H9 (cell line): ENCODE measurements around the gene XXYLT1. TPM values are rescaled to one million over a fixed set of nuclear protein-coding genes. Genes with fewer than 3 reads are reported as not detected.

Experiments used
- DNase-seq: peaks from one replicate; pipeline ENCODE4 v3.0.0-alpha.2; 2017
- H2AFZ ChIP-seq: one replicate; pipeline ENCODE4 v1.6.1; 2013; ENCODE audit warnings: mild to moderate bottlenecking, low read length, control low read depth, moderate library complexity
- H2AK5ac ChIP-seq: 2 replicates; pipeline ENCODE4 v1.6.1; 2013; ENCODE audit warnings: low read length, control low read depth, mixed read lengths; ENCODE audit not compliant: insufficient read length
- H2BK120ac ChIP-seq: one replicate; pipeline ENCODE4 v1.6.1; 2013; ENCODE audit warnings: low read depth, mild to moderate bottlenecking, low read length, control low read depth, inconsistent platforms; ENCODE audit not compliant: poor library complexity, severe bottlenecking
- H2BK12ac ChIP-seq: 2 replicates; pipeline ENCODE4 v1.6.1; 2013; ENCODE audit warnings: low read length, control low read depth, mixed read lengths, low read depth; ENCODE audit not compliant: insufficient read length
- H2BK15ac ChIP-seq: 2 replicates; pipeline ENCODE4 v1.6.1; 2013; ENCODE audit warnings: low read depth, low read length, control low read depth
- H2BK20ac ChIP-seq: one replicate; pipeline ENCODE4 v1.6.1; 2013; ENCODE audit warnings: low read depth, mild to moderate bottlenecking, low read length, control low read depth, inconsistent platforms; ENCODE audit not compliant: poor library complexity, severe bottlenecking
- H2BK5ac ChIP-seq: 2 replicates; pipeline ENCODE4 v1.6.1; 2013; ENCODE audit warnings: low read length, control low read depth, mixed read lengths; ENCODE audit not compliant: insufficient read length
- H3K14ac ChIP-seq: 2 replicates; pipeline ENCODE4 v1.6.1; 2013; ENCODE audit warnings: low read length, control low read depth; ENCODE audit not compliant: insufficient read depth
- H3K18ac ChIP-seq: 2 replicates; pipeline ENCODE4 v1.6.1; 2013; ENCODE audit warnings: low read depth, mild to moderate bottlenecking, mixed read lengths, low read length, control low read depth; ENCODE audit not compliant: insufficient read length
- H3K23ac ChIP-seq: 2 replicates; pipeline ENCODE4 v1.6.1; 2013; ENCODE audit warnings: low read length, control low read depth, mixed read lengths, low read depth; ENCODE audit not compliant: insufficient read length
- H3K23me2 ChIP-seq: 2 replicates; pipeline ENCODE4 v1.6.1; 2013; ENCODE audit warnings: low read depth, mild to moderate bottlenecking, mixed read lengths, low read length, control low read depth; ENCODE audit not compliant: insufficient read length, poor library complexity, severe bottlenecking
- H3K27ac ChIP-seq: 2 replicates; pipeline ENCODE4 v1.5.1; 2013; ENCODE audit warnings: low read length, control low read depth, mixed read lengths, low read depth; ENCODE audit not compliant: insufficient read length
- H3K27me3 ChIP-seq: 2 replicates; pipeline ENCODE4 v1.6.1; 2013; ENCODE audit warnings: low read length, control low read depth, inconsistent platforms; ENCODE audit not compliant: insufficient read depth
- H3K4ac ChIP-seq: 2 replicates; pipeline ENCODE4 v1.6.1; 2013; ENCODE audit warnings: low read depth, mild to moderate bottlenecking, control low read depth, inconsistent platforms, low read length, moderate library complexity
- H3K4me1 ChIP-seq: 2 replicates; pipeline ENCODE4 v1.6.1; 2013; ENCODE audit warnings: low read length, control low read depth, inconsistent platforms; ENCODE audit not compliant: insufficient read depth
- H3K4me2 ChIP-seq: 2 replicates; pipeline ENCODE4 v1.6.1; 2013; ENCODE audit warnings: low read length, control low read depth, mixed read lengths; ENCODE audit not compliant: insufficient read length, insufficient read depth
- H3K56ac ChIP-seq: 2 replicates; pipeline ENCODE4 v1.6.1; 2013; ENCODE audit warnings: low read depth, mild to moderate bottlenecking, mixed read lengths, low read length, control low read depth; ENCODE audit not compliant: insufficient read length
- H3K79me1 ChIP-seq: 2 replicates; pipeline ENCODE4 v1.6.1; 2013; ENCODE audit warnings: low read depth, mild to moderate bottlenecking, moderate library complexity, low read length, control low read depth, inconsistent platforms; ENCODE audit not compliant: insufficient read depth, poor library complexity, severe bottlenecking
- H3K79me2 ChIP-seq: 2 replicates; pipeline ENCODE4 v1.6.1; 2013; ENCODE audit warnings: low read length, control low read depth, inconsistent platforms; ENCODE audit not compliant: insufficient read depth
- H3K9ac ChIP-seq: 2 replicates; pipeline ENCODE4 v1.6.1; 2013; ENCODE audit warnings: low read length, control low read depth, mixed read lengths; ENCODE audit not compliant: insufficient read length; ENCODE audit errors: extremely low read depth
- H3K9me3 ChIP-seq: one replicate; pipeline ENCODE4 v1.6.1; 2013; ENCODE audit warnings: low read depth, low read length, inconsistent platforms; ENCODE audit not compliant: control insufficient read depth
- H3T11ph ChIP-seq: one replicate; pipeline ENCODE4 v1.6.1; 2013; ENCODE audit warnings: mild to moderate bottlenecking, low read length, control low read depth, inconsistent platforms
- H4K20me1 ChIP-seq: one replicate; pipeline ENCODE4 v1.6.1; 2013; ENCODE audit not compliant: control insufficient read depth, insufficient read length, insufficient read depth
- H4K5ac ChIP-seq: 2 replicates; pipeline ENCODE4 v1.6.1; 2013; ENCODE audit warnings: low read depth, mild to moderate bottlenecking, mixed read lengths, low read length, control low read depth; ENCODE audit not compliant: insufficient read length
- H4K8ac ChIP-seq: replicated peaks from 2 replicates; pipeline ENCODE4 v1.6.1; 2013; ENCODE audit warnings: low read length, control low read depth, mixed read lengths, low read depth; ENCODE audit not compliant: insufficient read length
- H4K91ac ChIP-seq: 2 replicates; pipeline ENCODE4 v1.6.1; 2013; ENCODE audit warnings: low read depth, mild to moderate bottlenecking, moderate library complexity, mixed read lengths, low read length, control low read depth; ENCODE audit not compliant: insufficient read length
- H3K27ac Mint-ChIP-seq, 3 experiments: 2 replicates in 2 of 3; 3 replicates in 1 of 3; pipeline ENCODE4 v1.8.0; 2020 to 2021; ENCODE audit warnings: mixed read lengths in 3 of 3, mild to moderate bottlenecking in 1 of 3, moderate library complexity in 1 of 3
- H3K27me3 Mint-ChIP-seq: 2 replicates; pipeline ENCODE4 v1.8.0; 2021; ENCODE audit warnings: low read depth, mild to moderate bottlenecking, moderate library complexity, mixed read lengths
- H3K36me3 Mint-ChIP-seq, 3 experiments: 2 replicates in 2 of 3; 3 replicates in 1 of 3; pipeline ENCODE4 v1.8.0; 2020 to 2021; ENCODE audit warnings: low read depth in 3 of 3, mixed read lengths in 3 of 3; ENCODE audit not compliant: insufficient read depth in 1 of 3
- H3K4me1 Mint-ChIP-seq, 2 experiments: 2 replicates each; pipeline ENCODE4 v1.8.0; 2020; ENCODE audit warnings: mixed read lengths in 2 of 2
- H3K4me3 Mint-ChIP-seq, 2 experiments: 2 replicates in 1 of 2; 3 replicates in 1 of 2; pipeline ENCODE4 v1.8.0; 2020 to 2021; ENCODE audit warnings: mild to moderate bottlenecking in 2 of 2, mixed read lengths in 2 of 2, moderate library complexity in 1 of 2
- H3K9me3 Mint-ChIP-seq, 2 experiments: 2 replicates in 1 of 2; 3 replicates in 1 of 2; pipeline ENCODE4 v1.8.0; 2020; ENCODE audit warnings: mild to moderate bottlenecking in 2 of 2, mixed read lengths in 2 of 2, moderate library complexity in 1 of 2
- WGBS: extraction: QIAGEN DNeasy Blood & Tissue Kit; methylation state at CpG from one replicate; pipeline ENCODE4 v1.1.7; 2013; ENCODE audit warnings: missing lambda C conversion rate, low lambda C conversion rate, mixed read lengths; ENCODE audit not compliant: insufficient read length; ENCODE audit errors: extremely low coverage; 5-methylcytosine and 5-hydroxymethylcytosine counted together
- total RNA-seq: library from RNA; stranded (reverse); gene quantifications from 2 replicates; pipeline ENCODE4 v1.2.1, GENCODE V29; 2021
- TF ChIP-seq, protein P1 (sequence below): fragments of 200-600 bp; sonication (generic); conservative IDR thresholded peaks from 3 replicates; pipeline ENCODE4 v1.8.0; 2021; ENCODE audit warnings: antibody characterized with exemption, mild to moderate bottlenecking

XXYLT1 gene
- total RNA-seq, 1 experiment from 2014 or later: 22.7 TPM

DNA sequence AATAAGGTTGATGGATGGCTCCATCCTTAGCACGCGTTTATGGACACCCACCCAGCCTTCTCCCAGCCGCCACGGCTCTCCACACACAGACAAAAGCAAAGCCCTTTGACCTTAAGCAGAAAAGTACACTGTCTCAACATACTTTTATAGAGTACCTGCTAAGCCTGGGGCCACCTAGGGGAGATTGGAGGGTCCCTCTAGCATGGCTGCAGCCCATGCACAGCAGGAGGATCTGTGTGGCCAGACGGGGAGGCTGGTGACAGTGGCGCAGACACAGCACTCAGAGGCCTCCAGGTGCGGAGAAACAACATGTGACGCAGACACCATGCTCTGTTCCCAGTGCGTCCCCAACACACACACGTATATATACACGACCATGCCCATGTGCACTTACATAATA, 174.9 kb downstream of the XXYLT1 start:
- H3K79me1 ChIP-seq: no peaks in the 10 kb centered on the region
- Mint-ChIP-seq H3K4me1 (peaks cover 9 to 13% of the 10 kb centered on the region in 2 experiments; a peak in 3 of 4 replicates), H3K36me3 (peaks cover 9 to 14% (median 12%) of the 10 kb centered on the region in 3 experiments; a peak in 5 of 7 replicates), H3K4me3 (no peak overlapping the region), H3K9me3 (peaks cover 4 to 6% of the 10 kb centered on the region in 2 experiments; a peak in 2 of 5 replicates), H3K27me3 (no peaks in the 10 kb centered on the region; the same call in 1 of the 2 replicates), H3K27ac (no peak overlapping the region)
- H3K9ac ChIP-seq: no peak overlapping the region
- H4K5ac ChIP-seq: no peak overlapping the region
- H2BK5ac ChIP-seq: no peak overlapping the region
- H3T11ph ChIP-seq: no peak overlapping the region
- no peak overlapping the region for H3K4me2 ChIP-seq
- H3K4me1 ChIP-seq: no peaks in the 10 kb centered on the region
- DNase-seq: no peak
- H2AK5ac ChIP-seq: no peak overlapping the region
- no peak overlapping the region for H4K91ac ChIP-seq
- H4K20me1 ChIP-seq: no peaks in the 10 kb centered on the region
- H2BK15ac ChIP-seq: no peak overlapping the region
- no peak overlapping the region for H3K18ac ChIP-seq
- H3K27me3 ChIP-seq: no peaks in the 10 kb centered on the region
- no peak overlapping the region for H3K27ac ChIP-seq
- no peak overlapping the region for H3K23ac ChIP-seq
- TF ChIP-seq, protein P1, sequence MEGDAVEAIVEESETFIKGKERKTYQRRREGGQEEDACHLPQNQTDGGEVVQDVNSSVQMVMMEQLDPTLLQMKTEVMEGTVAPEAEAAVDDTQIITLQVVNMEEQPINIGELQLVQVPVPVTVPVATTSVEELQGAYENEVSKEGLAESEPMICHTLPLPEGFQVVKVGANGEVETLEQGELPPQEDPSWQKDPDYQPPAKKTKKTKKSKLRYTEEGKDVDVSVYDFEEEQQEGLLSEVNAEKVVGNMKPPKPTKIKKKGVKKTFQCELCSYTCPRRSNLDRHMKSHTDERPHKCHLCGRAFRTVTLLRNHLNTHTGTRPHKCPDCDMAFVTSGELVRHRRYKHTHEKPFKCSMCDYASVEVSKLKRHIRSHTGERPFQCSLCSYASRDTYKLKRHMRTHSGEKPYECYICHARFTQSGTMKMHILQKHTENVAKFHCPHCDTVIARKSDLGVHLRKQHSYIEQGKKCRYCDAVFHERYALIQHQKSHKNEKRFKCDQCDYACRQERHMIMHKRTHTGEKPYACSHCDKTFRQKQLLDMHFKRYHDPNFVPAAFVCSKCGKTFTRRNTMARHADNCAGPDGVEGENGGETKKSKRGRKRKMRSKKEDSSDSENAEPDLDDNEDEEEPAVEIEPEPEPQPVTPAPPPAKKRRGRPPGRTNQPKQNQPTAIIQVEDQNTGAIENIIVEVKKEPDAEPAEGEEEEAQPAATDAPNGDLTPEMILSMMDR: no peak
- H3K4ac ChIP-seq: no peak overlapping the region
- H3K23me2 ChIP-seq: no peaks in the 10 kb centered on the region
- H2BK120ac ChIP-seq: no peak overlapping the region
- H3K56ac ChIP-seq: no peak overlapping the region
- no CpG with 5 or more reads among the region's 11 CpGs for WGBS
- no peak overlapping the region for H2AFZ ChIP-seq
- no peak overlapping the region for H4K8ac ChIP-seq
- no peaks in the 10 kb centered on the region for H3K79me2 ChIP-seq
- H2BK12ac ChIP-seq: no peak overlapping the region
- H3K14ac ChIP-seq: no peak overlapping the region
- no peaks in the 10 kb centered on the region for H3K9me3 ChIP-seq
- no peak overlapping the region for H2BK20ac ChIP-seq
